Fibroblast of lung (primary cell): ENCODE data around the gene ACBD6.

Source experiments
- CTCF ChIP-seq, 2 donors: IDR thresholded peaks in 1 of 2; conservative IDR thresholded peaks in 1 of 2; 1 replicate in 1 of 2; 2 replicates in 1 of 2; pipeline ENCODE4 v1.5.1; 2011 to 2012; ENCODE audit warnings: low read length in 2 of 2, control low read depth in 1 of 2, inconsistent platforms in 1 of 2, low read depth in 1 of 2, mild to moderate bottlenecking in 1 of 2
- EZH2 ChIP-seq: IDR thresholded peaks from 2 replicates; pipeline ENCODE4 v1.5.1; 2012; ENCODE audit warnings: low read length, control low read depth, mild to moderate bottlenecking; ENCODE audit errors: missing control alignments

GRCh38 chr1:180274221-180274620, 228.2 kb downstream of the ACBD6 start:
- TF ChIP-seq CTCF (conservative IDR thresholded peaks at IDR 0.05 in 1 of 2, IDR thresholded peaks at IDR 0.05 in 1 of 2; ENCODE audit: low read depth in 1 of 2, low read length in 2 of 2) (no peak), EZH2 (no peak)
